ENCODE results near the gene RASAL3.
A peak's percentile ranks its signal among the peaks of the same experiment; 100 is the strongest.

Gene RASAL3

DNA sequence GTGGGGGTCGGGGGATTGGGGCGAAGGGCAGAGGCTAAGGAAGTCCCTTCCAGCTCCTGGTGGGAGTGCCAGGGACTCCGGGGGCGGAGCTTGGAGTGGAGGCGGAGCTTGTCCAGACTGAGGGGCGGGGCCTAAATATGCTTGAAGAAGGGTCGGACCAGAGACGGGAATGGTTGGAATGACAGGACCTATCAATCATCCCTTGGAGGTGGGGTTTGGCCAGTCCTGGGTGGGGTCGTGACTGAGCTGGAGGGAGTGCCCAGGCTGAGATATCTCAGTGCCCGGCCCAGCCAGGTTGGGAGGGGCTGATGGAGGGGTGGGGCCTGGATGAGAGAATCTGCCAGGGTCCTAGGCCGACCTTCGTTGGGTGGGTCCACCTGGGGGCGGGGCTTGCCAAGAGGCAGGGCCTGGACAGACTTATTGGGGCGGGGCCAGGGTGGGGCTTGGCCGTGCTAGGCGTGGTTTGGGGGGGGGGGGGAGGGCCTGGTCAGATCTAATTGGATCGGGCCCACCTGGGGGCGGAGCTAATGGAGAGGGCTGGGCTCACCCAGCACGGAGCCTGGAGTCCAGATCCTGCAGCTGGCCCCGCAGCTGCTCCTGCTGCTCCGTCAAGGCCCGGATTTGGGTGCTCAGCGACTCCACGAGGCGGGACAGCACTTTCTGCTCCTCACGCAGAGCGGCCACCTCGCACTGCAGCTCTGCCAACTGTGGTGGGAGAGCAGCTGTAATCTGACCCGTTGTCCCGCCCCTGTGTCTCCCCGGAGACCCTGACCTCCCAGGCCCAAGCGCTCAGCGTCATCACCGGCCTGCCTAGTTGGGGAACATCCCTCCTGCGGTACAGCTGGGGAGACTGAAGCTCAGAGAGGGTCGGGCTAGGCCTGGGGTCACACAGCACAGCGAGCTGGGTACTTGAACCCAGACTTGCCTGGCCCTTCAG lies 12.0 kb downstream of the RASAL3 start:
- H3K4me3 ChIP-seq (ENCODE audit: low read depth, low read length) = no peak overlapping the region
- peak; percentile 45 for DNase-seq (ENCODE audit: low read depth)
- TF ChIP-seq, protein P1, sequence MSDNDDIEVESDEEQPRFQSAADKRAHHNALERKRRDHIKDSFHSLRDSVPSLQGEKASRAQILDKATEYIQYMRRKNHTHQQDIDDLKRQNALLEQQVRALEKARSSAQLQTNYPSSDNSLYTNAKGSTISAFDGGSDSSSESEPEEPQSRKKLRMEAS (IDR thresholded peaks at IDR 0.05; ENCODE audit: low read depth, low read length) = no peak
- TF ChIP-seq, protein P2, sequence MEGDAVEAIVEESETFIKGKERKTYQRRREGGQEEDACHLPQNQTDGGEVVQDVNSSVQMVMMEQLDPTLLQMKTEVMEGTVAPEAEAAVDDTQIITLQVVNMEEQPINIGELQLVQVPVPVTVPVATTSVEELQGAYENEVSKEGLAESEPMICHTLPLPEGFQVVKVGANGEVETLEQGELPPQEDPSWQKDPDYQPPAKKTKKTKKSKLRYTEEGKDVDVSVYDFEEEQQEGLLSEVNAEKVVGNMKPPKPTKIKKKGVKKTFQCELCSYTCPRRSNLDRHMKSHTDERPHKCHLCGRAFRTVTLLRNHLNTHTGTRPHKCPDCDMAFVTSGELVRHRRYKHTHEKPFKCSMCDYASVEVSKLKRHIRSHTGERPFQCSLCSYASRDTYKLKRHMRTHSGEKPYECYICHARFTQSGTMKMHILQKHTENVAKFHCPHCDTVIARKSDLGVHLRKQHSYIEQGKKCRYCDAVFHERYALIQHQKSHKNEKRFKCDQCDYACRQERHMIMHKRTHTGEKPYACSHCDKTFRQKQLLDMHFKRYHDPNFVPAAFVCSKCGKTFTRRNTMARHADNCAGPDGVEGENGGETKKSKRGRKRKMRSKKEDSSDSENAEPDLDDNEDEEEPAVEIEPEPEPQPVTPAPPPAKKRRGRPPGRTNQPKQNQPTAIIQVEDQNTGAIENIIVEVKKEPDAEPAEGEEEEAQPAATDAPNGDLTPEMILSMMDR (IDR thresholded peaks at IDR 0.05; ENCODE audit: low read depth, low read length) = no peak
- TF ChIP-seq POLR2A (IDR thresholded peaks at IDR 0.05; ENCODE audit: extremely low read depth, insufficient read length) = no peak
- no peak for TF ChIP-seq MYC (IDR thresholded peaks at IDR 0.05; ENCODE audit: low read depth, low read length)

DNA sequence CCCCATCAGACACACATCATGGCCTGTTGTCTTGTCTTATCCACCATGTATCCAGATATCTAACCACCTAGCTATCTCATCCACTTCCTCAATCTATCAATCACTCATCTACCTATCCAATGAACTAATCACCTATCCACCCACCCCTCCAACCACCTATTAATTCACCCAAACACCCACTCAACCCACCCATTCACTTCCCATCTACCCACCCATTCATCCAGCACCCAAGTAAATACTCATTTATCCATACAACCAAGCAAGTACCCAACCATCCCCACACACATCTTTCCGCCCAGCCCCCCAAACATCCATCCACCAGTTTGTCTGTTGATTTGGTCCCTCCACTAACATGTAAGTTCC lies 13.8 kb downstream of the RASAL3 start:
- TF ChIP-seq MYC (IDR thresholded peaks at IDR 0.05; ENCODE audit: low read depth, low read length) (no peak), POLR2A (IDR thresholded peaks at IDR 0.05; ENCODE audit: extremely low read depth, insufficient read length) (no peak)
- TF ChIP-seq, protein P2 (IDR thresholded peaks at IDR 0.05; ENCODE audit: low read depth, low read length) = no peak
- TF ChIP-seq, protein P1 (IDR thresholded peaks at IDR 0.05; ENCODE audit: low read depth, low read length) = no peak
- H3K4me3 ChIP-seq (ENCODE audit: low read depth, low read length) = no peak overlapping the region
- DNase-seq (ENCODE audit: low read depth) = no peak

DNA sequence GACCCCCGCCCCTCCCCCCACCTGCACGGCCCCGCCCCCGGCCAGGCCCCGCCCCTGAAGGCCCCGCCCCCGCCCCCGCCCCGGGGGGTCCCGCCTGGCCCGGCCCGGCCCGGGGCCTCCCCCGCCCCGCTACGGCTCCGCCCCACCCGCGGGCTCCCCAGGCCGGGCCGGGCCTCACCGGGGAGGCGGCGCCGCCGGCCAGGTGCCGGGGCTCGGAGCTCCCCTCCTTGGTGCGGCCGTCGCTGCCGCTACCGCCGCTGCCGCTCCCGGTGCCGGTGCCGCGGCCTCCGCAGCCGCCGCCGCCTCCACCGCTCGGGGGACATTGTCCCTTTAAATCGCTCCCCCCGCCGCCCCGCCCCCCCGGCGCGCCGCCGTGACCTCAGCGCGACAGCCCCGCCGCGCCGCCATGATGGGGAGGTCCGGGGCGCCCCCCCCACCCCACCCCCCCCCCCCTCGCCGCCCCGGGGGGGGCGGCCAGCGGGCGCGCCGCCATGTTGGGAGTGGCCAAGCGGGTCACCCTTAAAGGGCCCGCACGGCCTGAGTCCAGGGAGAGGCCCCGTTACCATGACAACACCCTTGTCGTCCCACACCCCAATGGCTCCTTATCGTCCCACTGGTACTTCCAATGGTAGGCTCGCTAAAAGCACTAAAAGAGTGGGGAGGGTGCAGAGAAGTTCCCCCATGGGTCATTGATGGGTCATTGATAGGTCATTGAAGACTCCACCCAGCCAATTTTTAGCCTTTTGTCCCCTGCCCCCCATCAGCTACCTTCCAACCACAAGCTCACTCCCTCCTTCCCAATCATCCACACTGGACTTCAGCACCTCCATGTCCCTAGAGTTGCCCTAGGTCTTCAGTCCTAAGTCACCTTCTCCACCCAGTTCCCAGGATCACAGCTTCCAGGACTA lies 14.5 kb downstream of the RASAL3 start, which contains the start of gene WIZ:
WIZ (minus strand) TSS at position 337 of the 908 bp plus-strand sequence. CDS start 1,649 bp downstream, outside the sequence.
- no peak within 1 kb of the TSS for H3K4me3 ChIP-seq (ENCODE audit: low read depth, low read length)
- peak; percentile 70 for DNase-seq (ENCODE audit: low read depth)
- TF ChIP-seq, protein P2 (IDR thresholded peaks at IDR 0.05; ENCODE audit: low read depth, low read length) = no peak
- TF ChIP-seq, protein P1 (IDR thresholded peaks at IDR 0.05; ENCODE audit: low read depth, low read length) = no peak
- no peak for TF ChIP-seq MYC (IDR thresholded peaks at IDR 0.05; ENCODE audit: low read depth, low read length)
- TF ChIP-seq POLR2A (IDR thresholded peaks at IDR 0.05; ENCODE audit: extremely low read depth, insufficient read length) = no peak

DNA sequence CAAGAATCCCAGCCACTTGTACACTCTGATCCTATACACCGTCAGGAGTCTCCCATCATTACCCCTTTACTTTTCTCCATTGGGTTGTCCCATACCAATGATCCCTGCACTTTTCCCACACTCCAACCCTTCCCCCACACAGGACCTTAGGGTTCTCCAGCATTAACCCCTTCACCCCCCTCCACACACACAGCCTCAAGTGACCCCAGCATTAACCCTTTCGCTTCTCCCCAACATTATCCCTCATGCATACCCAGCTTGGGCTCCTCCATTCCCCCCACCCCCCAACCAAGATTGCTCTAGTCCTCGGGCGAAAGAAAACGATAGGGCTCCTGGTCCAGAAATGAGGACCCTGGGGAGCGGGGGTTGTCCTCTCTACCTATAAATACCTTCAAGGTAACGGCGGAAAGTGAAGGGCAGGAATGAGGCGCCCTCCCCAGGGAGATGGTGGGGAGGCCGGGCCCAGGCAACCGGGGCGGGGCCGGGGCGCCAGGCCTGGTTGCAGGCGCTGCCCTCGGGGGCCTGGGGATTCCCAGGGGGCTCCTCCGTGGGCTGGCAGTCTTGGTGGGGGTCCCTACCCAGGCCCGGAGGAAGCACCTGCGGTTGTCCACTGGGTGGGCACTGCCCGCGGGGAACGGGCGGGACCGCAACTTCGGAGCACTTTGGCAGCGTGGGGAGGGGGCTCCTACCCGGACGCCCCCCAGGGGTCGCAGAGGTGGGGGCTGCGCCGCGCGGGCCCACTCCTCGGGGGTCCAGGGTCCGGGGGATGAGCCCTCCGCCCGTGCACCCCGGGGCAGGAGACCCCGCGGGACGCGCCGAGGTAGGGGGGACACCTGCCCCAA lies 15.3 kb downstream of the RASAL3 start:
- DNase-seq (ENCODE audit: low read depth) = peak; percentile 41
- no peak overlapping the region for H3K4me3 ChIP-seq (ENCODE audit: low read depth, low read length)
- TF ChIP-seq, protein P1 (IDR thresholded peaks at IDR 0.05; ENCODE audit: low read depth, low read length) = no peak
- TF ChIP-seq MYC (IDR thresholded peaks at IDR 0.05; ENCODE audit: low read depth, low read length) = no peak
- no peak for TF ChIP-seq POLR2A (IDR thresholded peaks at IDR 0.05; ENCODE audit: extremely low read depth, insufficient read length)
- TF ChIP-seq, protein P2 (IDR thresholded peaks at IDR 0.05; ENCODE audit: low read depth, low read length) = no peak

Data from NB4 (cell line).